OCI-LY7 (cell line): ENCODE results near the gene ACER1.

Experiments used
- CTCF ChIP-seq: fragments of 200-600 bp; sonication (generic); conservative IDR thresholded peaks from 2 replicates; pipeline ENCODE4 v1.5.1; 2014; ENCODE audit warnings: mild to moderate bottlenecking, antibody characterized with exemption, low read length, moderate library complexity, mixed read lengths
- EZH2phosphoT487 ChIP-seq: fragments of 200-600 bp; sonication (generic); IDR thresholded peaks from 2 replicates; pipeline ENCODE4 v1.6.1; 2018; ENCODE audit warnings: low read depth, borderline replicate concordance, mild to moderate bottlenecking, mixed run types, antibody characterized with exemption, low read length, moderate library complexity, mixed read lengths

- no peak for TF ChIP-seq CTCF
- no peak for TF ChIP-seq EZH2phosphoT487
Measured at GRCh38 chr19:6334490-6335285, 1.3 kb upstream of the ACER1 start.
